Stimulated activated CD8-positive, alpha-beta memory T cell treated with anti-CD3 and anti-CD28 coated beads, Interleukin-12 subunit alpha, Interleukin-12 subunit beta, amount 100 ng/mL, for 4 hours (primary cell): ENCODE results near the gene TXNRD2.
"Not testable (repeated sequence)": the region's sequence is repeated elsewhere in the genome, so short reads cannot be mapped to it uniquely, and the experiment has no call there.

Source experiments
- DNase-seq: peaks from one replicate; pipeline ENCODE4 v3.0.0-alpha.2; 2020; ENCODE audit warnings: low read depth

Gene TXNRD2

DNA sequence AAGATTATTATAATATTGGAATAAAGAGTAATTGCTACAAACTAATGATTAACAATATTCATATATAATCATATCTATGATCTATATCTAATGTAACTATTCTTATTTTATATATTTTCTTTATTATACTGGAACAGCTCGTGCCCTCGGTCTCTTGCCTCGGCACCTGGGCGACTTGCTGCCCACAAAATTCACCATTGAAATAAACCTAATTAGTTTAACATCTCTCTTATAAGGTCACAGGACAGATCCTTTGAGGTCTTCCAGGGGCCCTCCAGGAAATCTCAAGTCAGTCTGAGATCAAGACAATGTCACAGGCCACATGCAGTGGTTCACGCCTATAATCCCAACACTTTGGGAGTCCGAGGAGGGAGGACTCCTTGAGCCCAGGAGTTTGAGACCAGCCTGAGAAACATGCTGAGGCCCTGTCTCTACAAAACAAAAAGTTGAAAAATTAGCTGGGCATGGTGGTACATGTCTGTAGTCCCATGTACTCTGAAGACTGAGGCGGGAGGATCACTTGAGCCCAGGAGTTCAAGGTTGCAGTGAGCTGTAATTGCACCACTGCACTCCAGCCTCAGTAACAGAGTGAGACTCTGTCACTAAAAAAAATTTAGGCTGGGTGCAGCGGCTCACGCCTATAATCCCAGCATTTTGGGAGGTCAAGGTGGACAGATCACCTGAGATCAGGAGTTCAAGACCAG is 6.6 kb upstream of the TXNRD2 start:
- DNase-seq, result no peak

DNA sequence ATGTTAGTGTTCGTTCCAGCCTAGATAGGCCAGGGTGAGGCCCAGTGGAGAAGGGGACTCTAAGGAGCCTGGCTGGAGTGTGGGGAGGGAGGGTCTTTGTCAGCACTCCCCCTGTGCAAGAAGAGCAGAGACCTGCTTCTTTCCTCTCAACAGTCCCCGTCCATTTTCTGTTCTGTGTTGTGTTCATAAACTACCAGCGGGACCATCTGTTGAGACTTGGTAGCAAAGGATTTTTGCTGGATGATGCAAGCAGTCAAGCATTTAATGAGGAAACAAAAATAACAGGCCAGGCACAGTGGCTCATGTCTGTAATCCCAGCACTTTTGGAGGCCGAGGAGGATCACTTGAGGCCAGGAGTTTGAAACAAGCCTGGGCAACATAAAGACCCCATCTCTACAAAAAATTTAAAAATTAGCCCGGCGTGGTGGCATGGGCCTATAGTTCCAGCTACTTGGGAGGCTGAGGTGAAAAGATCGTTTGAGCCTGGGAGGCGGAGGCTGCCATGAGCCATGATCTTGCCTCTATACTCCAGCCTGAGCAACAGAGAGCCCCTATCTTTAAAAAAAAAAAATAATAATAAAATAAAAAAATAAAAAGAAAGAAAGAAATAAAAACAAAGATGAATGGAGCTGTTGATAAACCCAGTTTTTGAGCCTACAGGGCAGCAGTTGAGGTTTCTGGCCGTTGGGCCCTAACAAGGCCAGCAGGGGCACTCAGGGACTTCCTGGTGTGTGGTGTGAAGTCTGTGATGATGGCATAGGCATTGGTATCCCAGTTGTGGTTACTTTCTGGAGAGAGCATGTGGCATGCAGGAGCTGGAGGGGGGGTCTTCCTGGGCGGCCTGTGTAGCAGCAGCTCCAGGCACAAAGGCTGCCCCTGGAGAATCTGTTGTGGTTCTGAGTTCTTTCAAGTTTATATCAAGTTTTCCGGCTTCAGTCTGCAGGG is 1.7 kb upstream of the TXNRD2 start:
- no peak for DNase-seq

DNA sequence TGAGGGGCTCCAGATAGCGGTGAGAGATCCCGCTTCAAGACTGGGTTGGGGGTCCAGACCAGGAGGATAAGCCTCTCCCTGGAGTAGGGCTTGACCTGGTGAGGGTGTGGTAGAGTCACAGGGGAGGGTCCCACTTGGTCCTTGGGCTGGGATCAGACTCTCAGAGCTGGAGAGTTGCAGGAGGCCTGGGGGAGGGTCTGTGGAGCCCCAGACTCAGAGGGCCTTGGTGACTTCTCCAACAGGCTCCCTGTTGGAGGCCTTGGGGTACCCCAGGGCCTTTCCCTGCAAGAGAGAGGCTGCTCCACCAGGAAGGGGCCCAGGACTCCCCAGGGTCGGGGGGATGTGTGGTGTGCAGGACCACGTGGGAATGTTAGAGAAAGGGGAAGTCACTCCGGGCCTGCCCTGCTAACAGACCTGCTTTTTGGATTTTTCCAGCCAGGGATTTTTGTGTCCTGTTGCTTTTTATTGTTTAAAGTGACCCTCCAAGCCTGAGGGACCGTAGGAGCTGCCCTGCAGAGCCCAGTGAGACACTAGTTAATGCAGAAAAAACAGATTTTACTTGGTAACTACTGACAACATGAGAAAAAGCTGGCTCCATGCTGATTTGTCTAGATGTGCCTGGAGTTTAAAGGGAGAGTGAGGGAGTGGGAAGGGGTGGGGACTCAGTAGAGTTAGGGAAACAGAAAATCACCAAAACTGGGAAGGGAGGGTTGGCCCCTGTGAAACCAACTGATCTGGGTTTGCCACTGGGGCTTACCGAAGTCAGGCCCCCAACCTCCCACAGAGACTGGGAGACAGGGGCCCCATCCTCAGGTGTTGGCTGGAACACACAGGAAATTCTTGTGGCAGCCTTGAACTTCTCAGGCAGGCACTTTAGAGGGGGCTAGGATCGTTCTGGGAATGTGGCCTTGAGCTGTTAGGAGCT is 801 bp upstream of the TXNRD2 start:
- DNase-seq, result no peak

DNA sequence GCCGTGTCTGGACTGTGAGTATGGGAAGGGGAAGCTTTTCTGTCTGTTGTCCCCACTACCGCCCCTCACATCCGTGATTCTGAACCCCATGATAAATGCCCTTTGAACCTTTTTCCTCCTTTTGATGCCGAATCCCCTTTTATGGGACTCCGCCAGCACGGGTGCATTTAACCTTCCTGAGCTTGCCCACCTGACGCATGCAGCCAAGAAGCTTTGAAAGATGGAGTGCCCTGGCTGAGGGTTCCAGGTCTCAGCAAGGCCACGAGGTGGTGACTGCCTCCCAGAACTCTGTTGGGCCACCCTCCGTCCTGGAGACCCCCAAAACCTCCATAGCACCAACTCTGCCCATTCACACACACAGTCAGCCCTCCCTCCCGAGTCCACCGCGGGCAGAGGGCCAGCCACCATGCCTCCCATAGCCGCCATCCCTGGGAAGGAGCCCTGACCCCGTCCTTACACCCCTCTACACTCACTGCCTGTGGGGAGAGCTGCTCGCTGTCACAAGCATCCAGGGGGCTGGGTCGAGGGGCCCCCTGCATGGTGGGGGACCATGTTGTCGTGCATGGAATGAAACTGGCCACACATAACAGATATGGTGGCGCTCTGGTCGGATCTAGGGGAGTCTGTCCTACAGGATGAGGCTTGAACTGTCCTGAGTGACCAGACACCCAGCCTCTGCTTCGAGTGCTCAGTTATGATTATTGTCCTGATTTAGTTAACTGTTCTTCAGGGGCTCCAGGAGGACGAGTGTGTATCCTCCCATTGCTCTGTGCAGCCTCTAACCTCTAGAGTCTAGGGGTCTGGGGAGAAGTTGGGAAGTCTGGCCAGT is 868 bp downstream of the TXNRD2 start:
- no peak for DNase-seq

DNA sequence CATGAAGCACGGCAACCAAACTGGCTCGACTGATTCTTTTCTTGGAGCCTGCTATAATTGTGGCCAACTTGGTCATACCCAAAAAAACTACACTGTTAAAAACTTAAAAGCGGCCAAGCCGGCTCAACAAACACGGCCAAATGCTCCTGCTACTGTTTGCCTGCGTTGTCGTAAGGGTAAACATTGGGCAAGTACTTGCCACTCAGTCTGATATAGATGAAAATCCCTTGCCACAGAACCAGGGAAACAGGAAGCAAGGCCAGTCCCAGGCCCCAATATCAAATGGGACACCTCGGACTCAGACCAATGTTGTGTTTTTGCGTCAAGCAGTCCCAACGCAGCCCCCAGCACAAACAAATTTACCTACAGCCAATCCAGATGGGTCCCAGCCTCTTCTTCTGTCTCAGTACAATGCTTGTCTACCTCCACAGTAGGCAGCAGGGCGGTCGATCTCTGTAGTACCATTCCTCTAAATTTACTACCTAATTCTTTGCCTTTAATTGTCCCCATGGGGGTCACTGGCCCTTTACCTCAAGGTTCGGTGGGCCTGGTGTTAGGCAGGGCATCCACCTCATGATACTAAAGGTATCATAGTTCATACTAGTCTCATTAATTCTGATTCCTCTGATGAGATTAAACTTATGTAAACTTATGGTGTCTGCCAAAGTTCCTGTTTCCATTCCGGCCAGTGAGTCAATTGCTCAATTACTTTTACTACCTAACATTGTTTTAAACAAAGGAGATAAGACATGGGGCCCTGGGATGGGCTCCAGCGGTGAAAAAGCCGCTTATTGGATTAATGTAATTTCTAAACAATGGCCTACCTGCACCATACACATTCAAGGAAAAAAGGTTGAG is 3.8 kb downstream of the TXNRD2 start:
- no peak for DNase-seq

DNA sequence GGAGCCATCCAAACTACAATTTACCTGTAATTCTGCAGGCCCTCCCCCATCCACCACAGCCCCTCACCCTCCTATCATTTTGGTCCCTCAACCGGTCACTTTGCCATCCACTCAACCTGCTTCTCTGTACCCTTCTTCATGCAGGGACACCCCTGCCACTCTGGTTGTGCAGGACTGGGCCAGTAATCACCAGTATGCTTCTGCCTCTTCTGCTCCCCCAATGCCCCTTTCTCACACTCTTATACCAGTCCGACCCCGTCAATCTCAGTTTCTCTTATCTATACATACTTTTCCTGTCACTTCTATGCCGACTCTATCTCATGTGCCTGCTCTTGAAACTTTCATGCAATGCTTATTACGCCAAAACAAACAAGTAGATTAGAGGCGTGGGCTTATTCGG is 5.1 kb downstream of the TXNRD2 start:
- DNase-seq, result no peak

DNA sequence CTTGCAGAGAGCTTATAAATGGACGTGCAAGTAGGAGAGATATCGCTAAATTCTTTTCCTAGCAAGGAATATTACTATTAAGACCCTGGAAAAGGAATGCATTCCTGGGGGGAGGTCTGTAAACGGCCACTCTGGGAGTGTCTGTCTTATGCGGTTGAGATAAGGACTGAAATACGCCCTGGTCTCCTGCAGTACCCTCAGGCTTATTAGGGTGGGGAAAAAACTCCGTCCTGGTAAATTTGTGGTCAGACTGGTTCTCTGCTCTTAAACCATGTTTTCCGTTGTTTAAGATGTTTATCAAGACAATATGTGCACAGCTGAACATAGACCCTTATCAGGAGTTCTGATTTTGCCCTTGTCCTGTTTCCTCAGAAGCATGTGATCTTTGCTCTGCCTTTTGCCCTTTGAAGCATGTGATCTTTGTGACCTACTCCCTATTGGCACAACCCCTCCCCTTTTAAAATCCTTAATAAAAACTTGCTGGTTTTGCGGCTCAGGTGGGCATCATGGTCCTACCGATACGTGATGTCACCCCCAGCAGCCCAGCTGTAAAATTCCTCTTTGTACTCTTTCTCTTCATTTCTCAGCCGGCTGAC is 6.4 kb downstream of the TXNRD2 start:
- DNase-seq, result not testable (repeated sequence)

DNA sequence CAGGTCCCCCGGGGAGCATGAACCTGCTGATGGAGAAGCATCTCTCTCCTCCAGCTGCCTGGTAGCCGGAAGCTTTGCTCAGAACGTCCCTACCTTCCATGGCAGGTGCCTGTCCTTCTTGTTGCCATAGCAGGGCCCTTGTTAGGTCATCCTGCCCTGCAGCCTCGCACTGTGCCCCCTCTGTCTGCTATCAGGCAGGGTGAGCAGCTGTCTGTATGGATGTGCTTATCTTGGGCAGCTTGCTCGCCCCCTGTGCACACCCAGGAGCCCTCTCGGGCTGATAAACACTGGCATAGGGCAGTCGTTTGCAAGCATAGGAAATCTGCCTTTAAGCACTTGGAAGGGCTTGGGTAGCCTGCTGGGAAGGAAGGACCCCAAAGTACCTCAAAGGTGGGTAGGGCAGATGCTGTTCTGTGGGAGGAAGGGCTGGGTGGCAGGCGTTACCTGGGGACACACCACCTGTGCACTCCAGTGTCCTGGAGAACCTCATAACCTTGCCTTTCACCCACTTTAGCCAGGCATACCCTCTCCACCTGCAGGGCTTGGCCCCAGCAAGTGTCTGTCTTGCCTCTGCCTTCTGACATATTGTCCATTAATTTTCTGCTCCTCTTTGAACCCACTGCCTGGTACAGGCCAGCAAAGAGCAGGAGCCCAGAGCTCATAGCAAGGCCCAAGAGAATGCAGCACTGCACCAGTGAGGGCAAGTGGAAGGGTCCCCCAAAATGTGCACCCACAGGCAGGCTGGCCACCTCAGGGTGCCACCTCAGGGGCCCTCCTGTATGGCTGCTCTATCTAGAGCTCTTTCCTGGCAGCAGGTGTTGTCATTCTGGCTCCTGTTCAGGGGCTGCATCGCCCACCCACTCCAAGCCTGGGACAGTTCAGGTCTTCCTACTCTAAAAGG is 8.0 kb downstream of the TXNRD2 start:
- DNase-seq, result no peak

DNA sequence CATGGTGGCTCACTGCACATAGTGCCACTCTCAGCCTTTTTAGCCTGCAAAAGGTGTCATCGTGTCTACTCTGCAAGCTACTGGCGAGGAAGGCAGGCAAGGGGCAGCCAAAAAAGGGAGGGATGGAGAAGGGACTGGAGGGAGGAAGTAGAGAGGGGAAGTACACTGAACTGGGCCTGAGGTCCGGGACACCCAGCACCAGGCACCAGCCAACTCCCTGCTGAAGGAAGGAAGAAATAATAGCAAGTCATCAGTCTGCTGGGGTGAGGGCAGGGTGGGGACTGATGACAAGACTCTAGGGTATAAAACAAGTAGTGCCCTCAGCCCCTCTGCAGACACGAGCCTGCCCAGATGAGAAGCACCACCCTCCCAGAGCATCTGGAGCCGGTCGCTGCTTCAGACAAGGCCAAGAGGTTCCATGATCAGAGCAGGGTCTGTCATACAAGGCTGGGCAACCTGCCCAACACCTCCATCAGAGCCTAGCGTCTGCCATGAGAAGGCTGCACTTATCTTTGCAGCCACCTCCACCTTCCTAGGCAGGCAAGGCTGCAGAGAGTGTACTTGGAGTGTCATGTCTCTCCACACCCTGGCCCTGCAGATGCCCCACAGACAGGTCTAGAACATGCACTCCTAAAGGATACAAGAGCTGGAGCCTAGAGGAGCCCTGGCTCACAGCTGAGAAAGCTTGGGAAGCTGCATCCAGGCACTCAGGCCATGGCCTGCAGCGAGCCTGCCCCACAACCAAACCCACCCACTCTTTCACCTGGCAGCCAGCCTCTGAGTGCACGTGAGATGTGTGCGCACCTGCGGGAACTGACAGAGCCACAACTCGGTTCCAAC is 9.0 kb downstream of the TXNRD2 start:
- DNase-seq, result no peak

DNA sequence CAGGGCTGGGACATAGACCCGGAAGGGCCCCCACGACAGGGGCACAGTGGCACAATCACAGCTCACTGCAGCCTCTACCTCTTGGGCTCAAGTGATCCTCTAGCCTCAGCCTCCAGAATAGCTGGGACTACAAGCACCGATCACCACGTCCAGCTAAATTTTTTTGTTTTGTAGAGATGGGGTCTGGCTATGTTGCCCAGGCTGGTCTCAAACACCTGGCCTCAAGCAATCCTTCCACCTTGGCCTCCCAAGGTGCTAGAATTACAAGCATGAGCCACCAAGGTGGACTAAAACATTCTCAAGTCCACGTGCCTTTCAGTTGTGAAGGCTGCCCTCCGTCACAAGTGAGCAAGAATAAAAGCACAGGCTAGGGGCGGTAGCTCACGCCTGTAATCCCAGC is 10.1 kb downstream of the TXNRD2 start:
- no peak for DNase-seq

DNA sequence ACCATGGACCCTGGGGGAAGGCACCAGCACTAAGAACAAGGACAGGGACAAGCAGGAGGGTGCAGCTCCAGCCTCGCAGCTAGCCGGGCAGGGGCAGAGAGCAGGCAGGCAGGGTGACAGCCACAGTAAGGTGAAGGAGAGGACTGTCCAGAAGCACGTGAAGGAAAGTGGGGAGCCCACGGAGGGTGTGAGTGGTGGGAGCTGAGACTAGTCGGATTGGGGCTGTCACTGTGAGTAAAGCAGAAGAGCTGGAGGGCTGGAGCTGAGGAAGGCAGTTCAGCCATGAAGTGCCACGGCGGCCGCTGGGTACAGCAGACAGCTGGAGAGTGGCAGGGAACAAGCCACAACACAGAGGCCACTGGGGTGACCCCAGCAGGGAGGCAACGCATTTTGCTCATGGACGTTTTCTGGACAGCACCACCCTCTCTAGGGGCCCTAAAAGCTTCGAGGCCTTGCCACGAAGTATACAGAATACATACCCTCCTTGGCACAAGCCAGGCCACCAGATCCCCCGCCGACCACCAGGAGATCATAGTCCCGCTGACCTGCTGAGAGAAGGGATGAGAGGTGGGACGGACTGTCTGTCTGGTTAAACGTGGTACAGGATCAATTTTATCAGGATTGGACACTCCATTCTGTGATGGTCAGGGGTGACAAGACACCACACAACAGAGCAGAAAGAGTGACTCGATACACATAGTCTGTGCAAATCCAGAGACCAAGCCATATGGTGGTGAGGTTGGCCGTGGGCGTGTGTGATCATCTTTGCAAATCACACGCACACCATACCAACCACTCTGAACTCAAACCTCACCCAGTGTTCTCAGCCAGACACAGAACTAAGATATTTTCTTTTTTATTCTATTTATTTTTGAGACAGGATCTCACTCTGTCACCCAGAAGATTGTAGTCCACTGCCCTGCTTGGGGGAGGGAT is 10.8 kb downstream of the TXNRD2 start:
- no peak for DNase-seq

DNA sequence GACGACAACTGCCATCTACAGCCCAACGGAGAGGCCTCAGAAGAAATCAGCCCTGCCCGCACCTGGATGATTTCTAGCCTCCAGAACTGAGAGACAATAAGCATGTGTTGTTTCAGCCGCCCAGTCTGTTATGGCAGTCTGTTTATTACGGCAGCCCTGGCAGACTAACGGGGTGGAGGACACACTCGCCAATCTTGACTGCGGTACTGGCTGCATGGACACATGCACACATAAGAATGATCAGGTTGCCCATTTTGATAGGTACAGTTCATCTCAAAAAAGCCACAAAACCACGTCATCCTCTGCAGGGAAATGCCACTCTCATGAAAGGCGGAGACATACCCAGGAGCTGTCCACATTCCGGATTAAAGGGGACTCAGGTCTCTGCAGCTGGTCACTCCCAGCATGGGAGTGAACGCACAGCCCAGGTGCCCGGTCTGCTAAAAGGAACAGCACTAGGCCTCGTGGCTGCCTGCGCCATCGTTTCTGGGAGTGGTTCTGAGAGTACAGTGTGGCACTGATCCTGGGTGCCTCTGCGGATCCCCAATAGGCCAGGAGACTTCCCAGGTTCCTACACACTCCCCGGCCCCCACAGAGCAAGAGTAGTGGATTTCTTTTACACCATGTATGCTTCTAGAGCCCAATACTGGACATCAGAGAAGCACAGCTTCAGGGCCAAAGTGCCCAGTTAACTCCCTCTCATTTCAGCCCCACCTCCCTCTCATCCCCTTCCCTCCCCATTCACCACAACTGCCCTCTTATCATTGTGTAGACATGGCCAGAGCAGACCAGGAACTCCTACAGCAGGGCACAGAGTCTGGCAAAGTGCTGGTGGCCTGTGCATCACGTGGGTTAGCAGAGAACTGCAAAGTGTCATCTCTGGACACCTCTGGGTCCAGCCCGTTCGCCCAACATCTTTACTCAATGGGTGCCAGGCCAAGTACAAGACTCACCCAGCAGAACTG is 11.8 kb downstream of the TXNRD2 start:
- DNase-seq, result no peak

DNA sequence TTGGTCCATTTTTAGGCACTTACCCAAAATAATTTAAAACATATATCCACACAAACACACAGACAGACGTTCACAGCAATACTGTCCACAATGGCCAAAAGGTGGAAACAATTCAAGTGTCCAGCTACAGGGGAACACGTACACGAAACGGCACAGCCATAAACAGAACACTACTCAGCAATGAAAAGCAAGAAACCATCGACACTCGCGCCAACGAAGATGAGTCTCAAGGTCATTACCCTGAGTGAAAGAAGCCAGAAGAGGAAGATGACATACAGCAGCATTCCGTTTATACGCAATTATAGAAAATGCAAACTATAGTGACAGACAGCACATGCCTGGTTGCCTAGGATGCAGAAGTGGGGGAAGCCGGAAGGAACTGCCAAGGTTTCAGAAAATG is 13.4 kb downstream of the TXNRD2 start:
- DNase-seq, result no peak

DNA sequence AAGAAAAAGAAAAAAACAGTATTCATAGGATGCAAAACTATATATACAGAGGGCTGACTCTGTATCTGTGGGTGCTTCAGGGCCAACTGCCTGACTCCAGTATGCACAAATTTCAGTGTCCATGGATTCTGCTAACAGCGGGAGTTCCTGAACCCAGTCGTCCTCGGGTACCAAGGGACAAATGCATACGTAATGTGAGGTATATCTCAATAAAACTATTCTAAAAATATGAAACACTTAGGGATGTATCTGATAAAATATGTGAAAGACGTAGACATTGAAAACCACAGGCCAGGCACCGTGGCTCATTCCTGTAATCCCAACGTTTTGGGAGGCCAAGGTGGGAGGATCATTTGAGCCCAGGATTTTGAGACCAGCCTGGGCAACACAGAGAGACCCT is 13.9 kb downstream of the TXNRD2 start:
- no peak for DNase-seq

DNA sequence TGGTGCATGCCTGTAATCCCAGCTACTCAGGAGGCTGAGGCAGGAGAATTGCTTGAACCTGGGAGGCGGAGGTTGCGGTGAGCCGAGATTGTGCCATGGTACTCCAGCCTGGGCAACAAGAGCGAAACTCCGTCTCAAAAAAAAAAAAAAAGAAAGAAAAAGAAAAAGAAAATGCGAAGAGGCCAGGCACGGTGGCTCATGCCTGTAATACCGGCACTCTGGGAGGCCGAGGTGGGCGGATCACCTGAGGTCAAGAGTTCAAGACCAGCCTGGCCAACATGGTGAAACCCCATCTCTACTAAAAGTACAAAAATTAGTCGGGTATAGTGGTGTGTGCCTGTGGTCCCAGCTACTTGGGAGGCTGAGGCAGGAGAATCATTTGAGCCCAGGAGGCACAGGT is 15.6 kb downstream of the TXNRD2 start:
- not testable (repeated sequence) for DNase-seq
